ENCODE measurements around the gene PFKFB2.

GRCh38 chr1:207112616-207113296 is 59.7 kb downstream of the PFKFB2 start:
- TF ChIP-seq CTCF (IDR thresholded peaks at IDR 0.05) (no peak), POLR2A (IDR thresholded peaks at IDR 0.05) (no peak)
